ENCODE data around the gene SORCS3. TPM values are rescaled to one million over a fixed set of nuclear protein-coding genes. Genes with fewer than 3 reads are reported as not detected.

Gene SORCS3
- total and polyA plus RNA-seq, 2 of the 13 experiments (the other 11 are each of a cell fraction or from before 2014, with no cell fraction given): 0.07 TPM; not detected in 1

DNA sequence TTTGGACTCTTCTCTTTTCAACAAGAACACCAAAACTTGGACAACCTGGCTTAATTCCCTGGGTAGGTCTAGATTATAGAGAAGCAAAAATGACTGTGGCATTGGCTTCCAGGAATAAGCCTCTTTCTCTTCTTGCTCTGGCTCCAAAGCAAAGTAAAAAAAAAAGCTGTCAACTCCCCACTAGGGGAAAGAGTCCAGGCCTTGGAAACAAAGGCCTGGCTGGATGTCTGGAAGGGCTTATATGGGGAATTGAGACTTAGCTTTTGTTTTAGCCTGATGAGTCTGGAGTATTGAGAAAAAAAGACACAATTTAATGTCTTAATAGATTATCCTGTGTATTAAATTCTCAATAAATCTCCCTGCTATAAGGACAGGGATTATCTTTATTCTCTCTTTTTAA lies 300.6 kb downstream of the SORCS3 start:
- Histone ChIP-seq H3K4me1 (ENCODE audit: insufficient read depth, low read length) (no peaks in the 10 kb centered on the region), H3K27ac (ENCODE audit: extremely low read length, insufficient read depth, low read length) (no peak overlapping the region), H3K79me2 (ENCODE audit: insufficient read depth, low read length) (no peaks in the 10 kb centered on the region), H4K20me1 (ENCODE audit: insufficient read depth, low read length) (no peaks in the 10 kb centered on the region), H3K4me3 (replicated peaks in 1 of 3; ENCODE audit: insufficient read depth in 1 of 3, low read depth in 2 of 3, low read length in 3 of 3) (no peak overlapping the region), H3K9ac (ENCODE audit: insufficient read depth, low read depth, low read length) (no peak overlapping the region), H3K9me3 (ENCODE audit: low read length) (no peaks in the 10 kb centered on the region), H3K36me3 (replicated peaks in 1 of 2; ENCODE audit: control insufficient read depth in 1 of 2, insufficient read depth in 2 of 2, low read length in 2 of 2) (no peaks in the 10 kb centered on the region), H3K27me3 (ENCODE audit: control insufficient read depth in 1 of 2, insufficient read depth in 2 of 2, low read length in 2 of 2) (no peaks in the 10 kb centered on the region), H3K4me2 (ENCODE audit: low read depth, low read length) (no peak overlapping the region), H2AFZ (ENCODE audit: low read length) (no peak overlapping the region)
- ChIA-PET CTCF (ENCODE audit: low intra/inter-chr PET ratio, low total read pairs) (no interaction called here), POLR2A (no interaction called here)
- FAIRE-seq: no peak
- TF ChIP-seq ELF4 (CRISPR knock-in tag; IDR thresholded peaks at IDR 0.05; ENCODE audit: borderline replicate concordance): no peak
- TF ChIP-seq ZMYM2 (CRISPR knock-in tag; IDR thresholded peaks at IDR 0.05): no peak
- no peak for TF ChIP-seq TMF1 (CRISPR knock-in tag; IDR thresholded peaks at IDR 0.05; ENCODE audit: low read depth)
- TF ChIP-seq, protein P1, sequence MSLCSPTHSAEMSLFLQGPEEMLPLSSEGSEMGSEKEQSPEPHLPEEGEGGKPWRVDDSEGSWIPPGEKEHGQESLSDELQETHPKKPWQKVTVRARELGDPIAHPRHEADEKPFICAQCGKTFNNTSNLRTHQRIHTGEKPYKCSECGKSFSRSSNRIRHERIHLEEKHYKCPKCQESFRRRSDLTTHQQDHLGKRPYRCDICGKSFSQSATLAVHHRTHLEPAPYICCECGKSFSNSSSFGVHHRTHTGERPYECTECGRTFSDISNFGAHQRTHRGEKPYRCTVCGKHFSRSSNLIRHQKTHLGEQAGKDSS (CRISPR knock-in tag; IDR thresholded peaks at IDR 0.05; ENCODE audit: borderline replicate concordance, low read depth): no peak
- TF ChIP-seq, protein P2, sequence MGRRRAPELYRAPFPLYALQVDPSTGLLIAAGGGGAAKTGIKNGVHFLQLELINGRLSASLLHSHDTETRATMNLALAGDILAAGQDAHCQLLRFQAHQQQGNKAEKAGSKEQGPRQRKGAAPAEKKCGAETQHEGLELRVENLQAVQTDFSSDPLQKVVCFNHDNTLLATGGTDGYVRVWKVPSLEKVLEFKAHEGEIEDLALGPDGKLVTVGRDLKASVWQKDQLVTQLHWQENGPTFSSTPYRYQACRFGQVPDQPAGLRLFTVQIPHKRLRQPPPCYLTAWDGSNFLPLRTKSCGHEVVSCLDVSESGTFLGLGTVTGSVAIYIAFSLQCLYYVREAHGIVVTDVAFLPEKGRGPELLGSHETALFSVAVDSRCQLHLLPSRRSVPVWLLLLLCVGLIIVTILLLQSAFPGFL (CRISPR knock-in tag; IDR thresholded peaks at IDR 0.05): no peak
- TF ChIP-seq RNF2 (conservative IDR thresholded peaks at IDR 0.05; ENCODE audit: low read depth): no peak
- no peak for TF ChIP-seq SPEN (CRISPR knock-in tag; IDR thresholded peaks at IDR 0.05; ENCODE audit: low read depth)
- no peak for TF ChIP-seq ZNF24 (IDR thresholded peaks at IDR 0.05)
- TF ChIP-seq ZNF432 (CRISPR knock-in tag; IDR thresholded peaks at IDR 0.05; ENCODE audit: borderline replicate concordance): no peak
- TF ChIP-seq, protein P3, sequence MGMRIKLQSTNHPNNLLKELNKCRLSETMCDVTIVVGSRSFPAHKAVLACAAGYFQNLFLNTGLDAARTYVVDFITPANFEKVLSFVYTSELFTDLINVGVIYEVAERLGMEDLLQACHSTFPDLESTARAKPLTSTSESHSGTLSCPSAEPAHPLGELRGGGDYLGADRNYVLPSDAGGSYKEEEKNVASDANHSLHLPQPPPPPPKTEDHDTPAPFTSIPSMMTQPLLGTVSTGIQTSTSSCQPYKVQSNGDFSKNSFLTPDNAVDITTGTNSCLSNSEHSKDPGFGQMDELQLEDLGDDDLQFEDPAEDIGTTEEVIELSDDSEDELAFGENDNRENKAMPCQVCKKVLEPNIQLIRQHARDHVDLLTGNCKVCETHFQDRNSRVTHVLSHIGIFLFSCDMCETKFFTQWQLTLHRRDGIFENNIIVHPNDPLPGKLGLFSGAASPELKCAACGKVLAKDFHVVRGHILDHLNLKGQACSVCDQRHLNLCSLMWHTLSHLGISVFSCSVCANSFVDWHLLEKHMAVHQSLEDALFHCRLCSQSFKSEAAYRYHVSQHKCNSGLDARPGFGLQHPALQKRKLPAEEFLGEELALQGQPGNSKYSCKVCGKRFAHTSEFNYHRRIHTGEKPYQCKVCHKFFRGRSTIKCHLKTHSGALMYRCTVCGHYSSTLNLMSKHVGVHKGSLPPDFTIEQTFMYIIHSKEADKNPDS (CRISPR knock-in tag; IDR thresholded peaks at IDR 0.05): no peak
- no peak for TF ChIP-seq ZNF614 (CRISPR knock-in tag; IDR thresholded peaks at IDR 0.05; ENCODE audit: borderline replicate concordance)
- no peak for TF ChIP-seq ZBTB7A (CRISPR knock-in tag; IDR thresholded peaks at IDR 0.05)
- TF ChIP-seq, protein P4, sequence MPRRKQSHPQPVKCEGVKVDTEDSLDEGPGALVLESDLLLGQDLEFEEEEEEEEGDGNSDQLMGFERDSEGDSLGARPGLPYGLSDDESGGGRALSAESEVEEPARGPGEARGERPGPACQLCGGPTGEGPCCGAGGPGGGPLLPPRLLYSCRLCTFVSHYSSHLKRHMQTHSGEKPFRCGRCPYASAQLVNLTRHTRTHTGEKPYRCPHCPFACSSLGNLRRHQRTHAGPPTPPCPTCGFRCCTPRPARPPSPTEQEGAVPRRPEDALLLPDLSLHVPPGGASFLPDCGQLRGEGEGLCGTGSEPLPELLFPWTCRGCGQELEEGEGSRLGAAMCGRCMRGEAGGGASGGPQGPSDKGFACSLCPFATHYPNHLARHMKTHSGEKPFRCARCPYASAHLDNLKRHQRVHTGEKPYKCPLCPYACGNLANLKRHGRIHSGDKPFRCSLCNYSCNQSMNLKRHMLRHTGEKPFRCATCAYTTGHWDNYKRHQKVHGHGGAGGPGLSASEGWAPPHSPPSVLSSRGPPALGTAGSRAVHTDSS (CRISPR knock-in tag; conservative IDR thresholded peaks at IDR 0.05): no peak
- in situ Hi-C loops (cut with HindIII; ENCODE audit: extremely low pct_ligation_motif_present, low pct_unique_long_range_greater_than_20kb) (no loop called here), intact Hi-C loops (cut with micrococcal nuclease; ENCODE audit: unreplicated experiment) (no loop called here)
- no peak for DNase-seq (ENCODE audit: low spot score)
- no TSS peak for BruUV-seq (replicated peaks)
- ATAC-seq: no peak

Data from HepG2 (cell line).